Peyer's patch (tissue), 4 donors: Measurements from ENCODE around the gene CRY2. TPM values are rescaled to one million over a fixed set of nuclear protein-coding genes. Genes with fewer than 3 reads are reported as not detected.
"Not testable (repeated sequence)": the region's sequence is repeated elsewhere in the genome, so short reads cannot be mapped to it uniquely, and the experiment has no call there.

Experiments
- DNase-seq, 3 donors: peaks; one replicate each; pipeline ENCODE4 v3.0.0-alpha.2; 2017 to 2019
- H3K27ac ChIP-seq, 4 donors: fragments of 200-600 bp; sonication (generic); one replicate each; pipeline ENCODE4 v1.5.1; 2016 to 2019
- H3K27me3 ChIP-seq, 2 donors: fragments of 200-600 bp; sonication (generic); one replicate each; pipeline ENCODE4 v1.5.1; 2019
- H3K36me3 ChIP-seq, 3 donors: fragments of 200-600 bp; sonication (generic); one replicate each; pipeline ENCODE4 v1.5.1; 2016 to 2019
- H3K4me1 ChIP-seq, 4 donors: fragments of 200-600 bp; sonication (generic); one replicate each; pipeline ENCODE4 v1.5.1; 2016 to 2019
- H3K4me3 ChIP-seq, 4 donors: fragments of 200-600 bp; sonication (generic); 1 replicate in 3 of 4; 2 replicates in 1 of 4; pipeline ENCODE4 v1.5.1; 2016 to 2019; ENCODE audit warnings: mild to moderate bottlenecking in 1 of 4
- H3K9me3 ChIP-seq, 4 donors: fragments of 200-600 bp; sonication (generic); one replicate each; pipeline ENCODE4 v1.5.1; 2016 to 2019; ENCODE audit warnings: mild to moderate bottlenecking in 1 of 4
- POLR2A ChIP-seq, 2 donors: fragments of 450-650 bp; IDR thresholded peaks; one replicate each; pipeline ENCODE4 v1.5.1; 2017; ENCODE audit warnings: antibody characterized with exemption in 2 of 2, mild to moderate bottlenecking in 2 of 2, moderate library complexity in 2 of 2
- total RNA-seq, 4 donors: library from RNA; depleted of rRNA; stranded (reverse); fragments of >200 nt; gene quantifications; one replicate each; pipeline ENCODE4 v1.1.0, GENCODE V29; 2016
- TF ChIP-seq, protein P1 (sequence below), 6 experiments: fragments of 450-650 bp in 4 of 6; fragments of 200-600 bp in 2 of 6; sonication (generic) in 1 of 6; IDR thresholded peaks; one replicate each; pipeline ENCODE4 v1.5.1; 2017 to 2019; ENCODE audit warnings: antibody characterized with exemption in 6 of 6, mild to moderate bottlenecking in 3 of 6, moderate library complexity in 1 of 6

The CRY2 gene
- total RNA-seq, 4 donors from 2014 or later = 37.7 to 67.6 (median 66.0) TPM

DNA sequence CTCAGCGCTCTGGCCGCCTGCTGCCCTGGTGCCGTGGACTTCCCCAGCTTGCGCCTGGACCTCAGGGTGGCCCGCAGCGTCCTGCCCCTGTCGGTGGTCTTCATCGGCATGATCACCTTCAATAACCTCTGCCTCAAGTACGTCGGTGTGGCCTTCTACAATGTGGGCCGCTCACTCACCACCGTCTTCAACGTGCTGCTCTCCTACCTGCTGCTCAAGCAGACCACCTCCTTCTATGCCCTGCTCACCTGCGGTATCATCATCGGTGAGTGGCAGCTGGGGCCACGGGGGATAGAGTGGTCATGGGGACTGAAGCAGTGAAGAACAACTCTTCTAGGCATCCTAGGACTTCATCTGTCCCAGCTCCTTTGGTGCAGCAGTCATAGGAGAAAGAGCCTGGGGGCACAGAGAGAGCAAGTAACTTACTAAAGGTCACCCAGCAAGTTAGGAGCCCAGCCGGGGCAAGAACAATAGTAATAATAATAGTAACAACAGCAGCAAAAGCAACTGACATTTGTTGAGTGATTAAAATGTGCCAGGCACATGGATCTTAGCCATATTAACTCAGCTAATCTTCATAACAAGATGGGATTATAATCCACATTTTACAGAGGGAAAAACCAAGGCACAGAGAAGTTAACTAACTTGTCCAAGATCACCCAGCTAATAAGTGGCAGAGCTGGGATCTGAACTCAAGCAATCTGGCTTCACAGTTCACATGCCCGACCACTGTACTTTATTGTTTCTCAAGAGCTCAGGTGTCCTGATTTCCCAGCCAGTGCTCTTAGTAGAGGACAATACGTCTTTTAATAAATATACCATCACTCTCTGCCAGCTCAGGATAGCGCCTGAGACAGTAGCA, 41.0 kb upstream of the CRY2 start:
- Histone ChIP-seq H3K27ac (peak overlapping the region in 2 of 4 donors; percentile 84 to 98), H3K4me3 (peak overlapping the region; percentile 60 to 83 (median 70)), H3K9me3 (no peaks in the 10 kb centered on the region), H3K27me3 (no peaks in the 10 kb centered on the region), H3K36me3 (peaks cover 0 to 22% (median 0%) of the 10 kb centered on the region in 3 donors), H3K4me1 (peaks cover 4 to 46% (median 19%) of the 10 kb centered on the region in 4 donors)
- TF ChIP-seq, protein P1, sequence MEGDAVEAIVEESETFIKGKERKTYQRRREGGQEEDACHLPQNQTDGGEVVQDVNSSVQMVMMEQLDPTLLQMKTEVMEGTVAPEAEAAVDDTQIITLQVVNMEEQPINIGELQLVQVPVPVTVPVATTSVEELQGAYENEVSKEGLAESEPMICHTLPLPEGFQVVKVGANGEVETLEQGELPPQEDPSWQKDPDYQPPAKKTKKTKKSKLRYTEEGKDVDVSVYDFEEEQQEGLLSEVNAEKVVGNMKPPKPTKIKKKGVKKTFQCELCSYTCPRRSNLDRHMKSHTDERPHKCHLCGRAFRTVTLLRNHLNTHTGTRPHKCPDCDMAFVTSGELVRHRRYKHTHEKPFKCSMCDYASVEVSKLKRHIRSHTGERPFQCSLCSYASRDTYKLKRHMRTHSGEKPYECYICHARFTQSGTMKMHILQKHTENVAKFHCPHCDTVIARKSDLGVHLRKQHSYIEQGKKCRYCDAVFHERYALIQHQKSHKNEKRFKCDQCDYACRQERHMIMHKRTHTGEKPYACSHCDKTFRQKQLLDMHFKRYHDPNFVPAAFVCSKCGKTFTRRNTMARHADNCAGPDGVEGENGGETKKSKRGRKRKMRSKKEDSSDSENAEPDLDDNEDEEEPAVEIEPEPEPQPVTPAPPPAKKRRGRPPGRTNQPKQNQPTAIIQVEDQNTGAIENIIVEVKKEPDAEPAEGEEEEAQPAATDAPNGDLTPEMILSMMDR (IDR thresholded peaks at IDR 0.05) = no peak
- no peak for TF ChIP-seq POLR2A (IDR thresholded peaks at IDR 0.05)
- no peak for DNase-seq

DNA sequence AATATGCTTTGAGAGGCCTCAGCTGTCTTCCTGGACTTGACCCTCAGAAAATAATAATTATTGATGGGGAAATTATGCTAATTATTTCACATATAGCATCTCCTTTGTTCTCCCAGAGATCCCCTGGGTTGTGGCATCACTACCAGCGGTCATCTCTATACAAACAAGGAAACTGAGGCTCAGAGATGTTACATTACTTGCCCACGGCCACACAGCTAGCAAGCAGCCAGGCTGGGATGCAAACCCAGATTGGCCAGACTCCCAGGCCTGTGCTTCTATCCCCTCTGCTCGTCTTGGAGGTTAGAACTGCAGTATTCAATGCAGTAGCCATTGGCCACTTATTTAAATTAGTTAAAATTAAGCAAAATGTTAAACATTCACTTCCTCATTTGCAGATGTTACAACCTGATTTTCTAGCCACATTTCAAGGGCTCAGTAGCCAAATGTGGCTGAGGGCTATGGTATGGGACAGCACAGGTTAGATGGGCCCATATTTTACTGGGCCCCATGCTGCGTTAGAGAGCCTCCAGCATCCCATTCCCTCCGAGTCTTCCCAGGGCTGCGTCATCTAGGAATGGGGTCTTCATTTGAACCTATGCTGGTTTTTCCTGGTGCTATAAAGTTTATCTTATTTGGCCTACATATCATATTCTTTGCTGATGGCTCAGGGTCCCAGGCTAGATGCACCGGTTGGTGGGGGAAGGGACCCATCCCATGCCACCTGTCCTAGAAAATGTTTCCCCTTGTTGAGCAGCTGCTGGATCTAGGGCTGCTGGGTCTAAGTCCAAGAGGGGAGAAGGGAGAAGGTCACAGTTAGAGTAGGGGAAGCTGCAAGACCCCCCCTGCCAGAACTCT, 40.1 kb upstream of the CRY2 start:
- Histone ChIP-seq H3K27ac (no peak overlapping the region), H3K4me3 (peak overlapping the region in 1 of 4 donors; percentile 83), H3K36me3 (peaks cover 0 to 30% (median 0%) of the 10 kb centered on the region in 3 donors), H3K9me3 (no peaks in the 10 kb centered on the region), H3K27me3 (no peaks in the 10 kb centered on the region), H3K4me1 (peaks cover 4 to 44% (median 19%) of the 10 kb centered on the region in 4 donors)
- TF ChIP-seq POLR2A (IDR thresholded peaks at IDR 0.05) = no peak
- TF ChIP-seq, protein P1 (IDR thresholded peaks at IDR 0.05) = no peak
- DNase-seq = no peak

DNA sequence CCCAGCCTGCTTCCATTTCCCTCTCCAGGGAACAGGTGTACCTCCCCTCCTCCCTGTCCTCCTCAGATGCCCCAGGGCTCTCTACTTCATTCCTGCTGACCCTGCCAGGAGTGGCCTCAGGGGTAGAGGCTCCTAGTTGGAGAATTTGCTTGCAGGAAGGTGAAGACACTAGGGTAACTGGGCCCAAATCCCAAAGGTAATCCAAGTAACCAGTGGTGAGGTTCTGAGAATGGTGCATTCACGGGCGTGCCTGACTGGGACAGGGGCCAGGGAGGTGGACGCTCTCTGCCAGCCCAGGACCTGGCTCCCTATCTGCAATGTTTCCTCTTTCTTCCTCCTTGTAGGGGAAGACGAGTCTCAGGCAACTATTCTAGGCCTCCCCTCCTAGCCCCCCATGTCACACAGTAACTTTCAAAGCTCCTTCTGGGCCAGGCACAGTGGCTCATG, 39.5 kb upstream of the CRY2 start:
- Histone ChIP-seq H3K4me3 (peak overlapping the region in 1 of 4 donors; percentile 83), H3K27ac (no peak overlapping the region), H3K9me3 (no peaks in the 10 kb centered on the region), H3K36me3 (peaks cover 0 to 33% (median 0%) of the 10 kb centered on the region in 3 donors), H3K4me1 (peaks cover 4 to 38% (median 19%) of the 10 kb centered on the region in 4 donors), H3K27me3 (no peaks in the 10 kb centered on the region)
- TF ChIP-seq, protein P1 (IDR thresholded peaks at IDR 0.05) = no peak
- TF ChIP-seq POLR2A (IDR thresholded peaks at IDR 0.05) = no peak
- no peak for DNase-seq

DNA sequence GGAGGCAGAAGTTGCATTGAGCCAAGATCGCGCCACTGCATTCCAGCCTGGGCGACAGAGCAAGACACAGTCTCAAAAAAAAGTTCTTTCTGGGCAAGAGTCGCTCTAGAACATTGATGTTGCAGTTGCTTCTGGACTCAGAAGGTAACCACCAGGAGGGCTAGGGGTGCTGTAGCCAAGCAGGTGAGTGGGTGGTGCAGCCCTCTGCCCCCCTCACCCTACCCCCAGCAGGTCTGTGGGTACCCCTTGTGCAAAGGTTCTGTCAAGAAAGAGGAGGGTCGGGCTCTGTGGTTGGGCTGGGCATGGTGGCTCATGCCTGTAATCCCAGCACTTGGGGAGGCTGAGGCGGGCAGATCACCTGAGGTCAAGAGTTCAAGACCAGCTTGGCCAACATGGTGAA, 38.8 kb upstream of the CRY2 start:
- Histone ChIP-seq H3K4me1 (peaks cover 4 to 32% (median 19%) of the 10 kb centered on the region in 4 donors), H3K36me3 (peaks cover 0 to 33% (median 0%) of the 10 kb centered on the region in 3 donors)
- H3K4me3 ChIP-seq, DNase-seq, H3K27me3 ChIP-seq, H3K27ac ChIP-seq, H3K9me3 ChIP-seq: not testable (repeated sequence)

DNA sequence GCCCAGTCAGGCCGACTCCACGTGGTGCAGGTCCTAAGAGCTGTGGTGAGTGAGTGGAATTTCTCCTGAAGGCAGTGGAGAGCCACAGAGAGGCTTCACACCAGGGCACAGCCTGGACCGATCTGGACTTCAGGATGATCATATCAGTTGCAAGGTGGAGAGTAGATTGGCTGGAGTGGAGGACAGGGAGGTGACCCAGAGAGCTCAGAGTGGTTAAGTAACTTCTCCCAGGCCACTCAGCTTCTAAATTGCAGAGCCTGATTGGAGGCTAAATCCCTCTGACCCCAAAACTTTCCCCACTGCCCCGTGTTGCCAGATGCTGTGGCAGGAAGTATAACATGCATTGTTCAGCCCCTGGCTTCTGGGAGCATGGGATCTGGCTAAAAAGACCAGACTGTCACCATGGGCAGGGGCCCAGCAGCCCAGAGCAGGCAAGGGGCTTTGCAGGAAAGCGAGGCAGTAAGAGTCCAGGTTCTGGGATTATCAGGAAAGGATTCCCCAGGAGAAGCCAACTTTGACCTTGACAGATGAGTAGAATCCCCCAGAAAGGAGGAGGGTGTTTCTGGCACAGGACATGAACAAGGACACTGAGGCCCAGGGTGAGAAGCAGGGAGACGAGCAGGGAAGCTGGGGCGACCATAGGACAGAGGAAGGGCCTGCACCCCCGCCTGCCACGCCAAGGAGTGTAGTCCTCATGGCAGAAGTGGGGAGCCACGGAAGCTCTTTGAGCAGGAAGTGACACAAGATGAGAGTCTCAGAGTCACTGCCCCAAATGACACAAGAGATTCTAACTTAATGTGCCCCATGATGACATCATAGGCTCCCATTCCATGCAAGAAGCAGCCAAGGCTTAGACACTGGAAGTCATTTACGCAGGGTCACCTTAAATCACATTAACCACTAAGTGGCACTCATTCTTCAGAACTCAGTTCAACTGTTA, 37.5 kb upstream of the CRY2 start:
- H3K9me3 ChIP-seq = no peaks in the 10 kb centered on the region
- TF ChIP-seq POLR2A (IDR thresholded peaks at IDR 0.05) = no peak
- TF ChIP-seq, protein P1 (IDR thresholded peaks at IDR 0.05) = no peak
- no peak overlapping the region for H3K27ac ChIP-seq
- H3K27me3 ChIP-seq = no peaks in the 10 kb centered on the region
- peaks cover 0 to 33% (median 0%) of the 10 kb centered on the region in 3 donors for H3K36me3 ChIP-seq
- peaks cover 4 to 30% (median 19%) of the 10 kb centered on the region in 4 donors for H3K4me1 ChIP-seq
- no peak overlapping the region for H3K4me3 ChIP-seq
- DNase-seq = no peak
